K562 (cell line): ENCODE results near the gene SPSB1. TPM values are rescaled to one million over a fixed set of nuclear protein-coding genes. Genes with fewer than 3 reads are reported as not detected.

ENCODE experiments used
- CAMTA2 ChIP-seq: fragments of 250-450 bp; sonication (Bioruptor Pico); conservative IDR thresholded peaks from 2 replicates; pipeline ENCODE4 v1.5.1; 2022
- ETS2 ChIP-seq: IDR thresholded peaks from 2 replicates; pipeline ENCODE4 v1.6.1; 2016; ENCODE audit warnings: borderline replicate concordance, missing genetic modification characterization, mild to moderate bottlenecking, moderate library complexity, missing compliant biosample characterization; ENCODE audit not compliant: poor library complexity, severe bottlenecking
- KAT7 ChIP-seq: sonication (generic); formaldehyde crosslinking; IDR thresholded peaks from 2 replicates; pipeline ENCODE4 v1.8.0; 2022; ENCODE audit warnings: missing genetic modification reagents, mild to moderate bottlenecking, borderline replicate concordance
- LARP7 ChIP-seq: fragments of 450-650 bp; IDR thresholded peaks from 2 replicates; pipeline ENCODE4 v1.6.1; 2016
- NFE2L1 ChIP-seq: fragments of 450-650 bp; IDR thresholded peaks from 2 replicates; pipeline ENCODE4 v1.6.1; 2016; ENCODE audit warnings: missing genetic modification characterization, low read depth, mild to moderate bottlenecking, missing compliant biosample characterization, moderate library complexity, borderline replicate concordance
- SMARCA5 ChIP-seq: fragments of 450-650 bp; IDR thresholded peaks from 2 replicates; pipeline ENCODE4 v1.6.1; 2016
- ZFP91 ChIP-seq: sonication (generic); formaldehyde crosslinking; IDR thresholded peaks from 2 replicates; pipeline ENCODE4 v1.8.0; 2022; ENCODE audit warnings: mild to moderate bottlenecking, missing genetic modification reagents
- ZNF146 ChIP-seq: IDR thresholded peaks from one replicate; pipeline ENCODE4 v1.6.1; 2018; ENCODE audit warnings: missing compliant biosample characterization; ENCODE audit not compliant: unreplicated experiment
- ZNF449 ChIP-seq: fragments of 250-450 bp; sonication (Bioruptor Pico); IDR thresholded peaks from 2 replicates; pipeline ENCODE4 v1.8.0; 2022; ENCODE audit warnings: moderate library complexity, mild to moderate bottlenecking, inconsistent platforms
- ZNF507 ChIP-seq: conservative IDR thresholded peaks from 2 replicates; pipeline ENCODE4 v1.6.1; 2017; ENCODE audit warnings: missing genetic modification characterization, missing compliant biosample characterization
- ZNF707 ChIP-seq: fragments of 250-450 bp; sonication (Bioruptor Pico); conservative IDR thresholded peaks from 2 replicates; pipeline ENCODE4 v1.8.0; 2022; ENCODE audit warnings: inconsistent platforms, mild to moderate bottlenecking, moderate library complexity
- polyA plus RNA-seq, 8 experiments: library from polyadenylated mRNA; depleted of rRNA in 4 of 8; stranded (reverse) in 5 of 8; unstranded in 3 of 8; fragments of >200 nt; fragmentation: Nextera tagmentation in 2 of 8; fragmentation: Illumina TruSeq in 1 of 8; extraction: Ambion mirVana in 2 of 8; extraction: Trizol in 1 of 8; gene quantifications; 2 replicates each; pipeline versions ENCODE4 v1.2.1 to v1.2.3, GENCODE V29; 2011 to 2014; ENCODE audit warnings: inconsistent platforms in 1 of 8, missing spikeins in 1 of 8
- total RNA-seq, 7 experiments: library from RNA; depleted of rRNA in 6 of 7; stranded (reverse); fragments of >200 nt in 6 of 7; fragmentation: Illumina TruSeq in 2 of 7; extraction: Trizol in 2 of 7; gene quantifications; 2 replicates each; pipeline versions ENCODE4 v1.2.1 to v1.2.3, GENCODE V29; 2011 to 2021; ENCODE audit warnings: low replicate concordance in 1 of 7
- TF ChIP-seq, protein P1 (sequence below): sonication (generic); formaldehyde crosslinking; IDR thresholded peaks from 2 replicates; pipeline ENCODE4 v1.8.1; 2023; ENCODE audit warnings: missing genetic modification reagents, mild to moderate bottlenecking, borderline replicate concordance

Gene SPSB1
- total and polyA plus RNA-seq, 9 of the 15 experiments (the other 6 are each of a cell fraction or from before 2014, with no cell fraction given), result 0.06 to 0.35 (median 0.14) TPM; not detected in 6

DNA sequence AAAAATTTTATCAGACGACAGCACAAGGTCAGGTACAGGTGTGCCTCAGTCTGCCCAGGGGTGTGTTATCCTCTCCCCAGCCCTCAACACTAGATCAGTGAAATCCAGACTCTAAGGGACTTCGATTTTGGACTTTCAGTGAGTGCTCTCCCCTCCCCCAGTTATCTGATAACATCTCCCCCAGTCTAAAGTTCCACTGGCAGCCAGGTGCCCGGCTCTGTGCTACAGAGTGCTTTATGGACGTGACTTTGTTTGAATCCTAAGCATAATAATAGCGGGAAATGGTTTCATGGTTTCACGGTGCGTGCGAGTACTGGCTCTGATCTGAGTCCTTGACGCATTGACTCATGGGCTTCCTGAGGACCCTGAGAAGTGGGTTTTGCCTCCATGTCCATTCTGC is 3.2 kb downstream of the SPSB1 start (continued):
- no peak for TF ChIP-seq ZNF449 (CRISPR knock-in tag)
- no peak for TF ChIP-seq ZNF507 (tag)
- no peak for TF ChIP-seq KAT7 (CRISPR knock-in tag)
- TF ChIP-seq, protein P1, sequence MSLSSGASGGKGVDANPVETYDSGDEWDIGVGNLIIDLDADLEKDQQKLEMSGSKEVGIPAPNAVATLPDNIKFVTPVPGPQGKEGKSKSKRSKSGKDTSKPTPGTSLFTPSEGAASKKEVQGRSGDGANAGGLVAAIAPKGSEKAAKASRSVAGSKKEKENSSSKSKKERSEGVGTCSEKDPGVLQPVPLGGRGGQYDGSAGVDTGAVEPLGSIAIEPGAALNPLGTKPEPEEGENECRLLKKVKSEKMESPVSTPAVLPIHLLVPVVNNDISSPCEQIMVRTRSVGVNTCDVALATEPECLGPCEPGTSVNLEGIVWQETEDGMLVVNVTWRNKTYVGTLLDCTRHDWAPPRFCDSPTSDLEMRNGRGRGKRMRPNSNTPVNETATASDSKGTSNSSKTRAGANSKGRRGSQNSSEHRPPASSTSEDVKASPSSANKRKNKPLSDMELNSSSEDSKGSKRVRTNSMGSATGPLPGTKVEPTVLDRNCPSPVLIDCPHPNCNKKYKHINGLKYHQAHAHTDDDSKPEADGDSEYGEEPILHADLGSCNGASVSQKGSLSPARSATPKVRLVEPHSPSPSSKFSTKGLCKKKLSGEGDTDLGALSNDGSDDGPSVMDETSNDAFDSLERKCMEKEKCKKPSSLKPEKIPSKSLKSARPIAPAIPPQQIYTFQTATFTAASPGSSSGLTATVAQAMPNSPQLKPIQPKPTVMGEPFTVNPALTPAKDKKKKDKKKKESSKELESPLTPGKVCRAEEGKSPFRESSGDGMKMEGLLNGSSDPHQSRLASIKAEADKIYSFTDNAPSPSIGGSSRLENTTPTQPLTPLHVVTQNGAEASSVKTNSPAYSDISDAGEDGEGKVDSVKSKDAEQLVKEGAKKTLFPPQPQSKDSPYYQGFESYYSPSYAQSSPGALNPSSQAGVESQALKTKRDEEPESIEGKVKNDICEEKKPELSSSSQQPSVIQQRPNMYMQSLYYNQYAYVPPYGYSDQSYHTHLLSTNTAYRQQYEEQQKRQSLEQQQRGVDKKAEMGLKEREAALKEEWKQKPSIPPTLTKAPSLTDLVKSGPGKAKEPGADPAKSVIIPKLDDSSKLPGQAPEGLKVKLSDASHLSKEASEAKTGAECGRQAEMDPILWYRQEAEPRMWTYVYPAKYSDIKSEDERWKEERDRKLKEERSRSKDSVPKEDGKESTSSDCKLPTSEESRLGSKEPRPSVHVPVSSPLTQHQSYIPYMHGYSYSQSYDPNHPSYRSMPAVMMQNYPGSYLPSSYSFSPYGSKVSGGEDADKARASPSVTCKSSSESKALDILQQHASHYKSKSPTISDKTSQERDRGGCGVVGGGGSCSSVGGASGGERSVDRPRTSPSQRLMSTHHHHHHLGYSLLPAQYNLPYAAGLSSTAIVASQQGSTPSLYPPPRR (CRISPR knock-in tag), result no peak
- no peak for TF ChIP-seq NFE2L1 (tag)
- TF ChIP-seq ZNF146, result no peak
- TF ChIP-seq ETS2, result no peak
- TF ChIP-seq CAMTA2 (CRISPR knock-in tag), result no peak
- TF ChIP-seq ZFP91 (CRISPR knock-in tag), result no peak
- TF ChIP-seq ZNF707 (CRISPR knock-in tag), result no peak
- no peak for TF ChIP-seq LARP7
- TF ChIP-seq SMARCA5, result no peak
